HG03342 (cell line): ENCODE results near the gene GSTA2.
"Not testable (repeated sequence)": the region's sequence is repeated elsewhere in the genome, so short reads cannot be mapped to it uniquely, and the experiment has no call there.

Experiments
- ATAC-seq: cut with Tn5 transposase; IDR thresholded peaks from one replicate; pipeline ENCODE4 v1.9.1; 2021; ENCODE audit warnings: mild to moderate bottlenecking, moderate library complexity; ENCODE audit not compliant: unreplicated experiment

The GSTA2 gene

DNA sequence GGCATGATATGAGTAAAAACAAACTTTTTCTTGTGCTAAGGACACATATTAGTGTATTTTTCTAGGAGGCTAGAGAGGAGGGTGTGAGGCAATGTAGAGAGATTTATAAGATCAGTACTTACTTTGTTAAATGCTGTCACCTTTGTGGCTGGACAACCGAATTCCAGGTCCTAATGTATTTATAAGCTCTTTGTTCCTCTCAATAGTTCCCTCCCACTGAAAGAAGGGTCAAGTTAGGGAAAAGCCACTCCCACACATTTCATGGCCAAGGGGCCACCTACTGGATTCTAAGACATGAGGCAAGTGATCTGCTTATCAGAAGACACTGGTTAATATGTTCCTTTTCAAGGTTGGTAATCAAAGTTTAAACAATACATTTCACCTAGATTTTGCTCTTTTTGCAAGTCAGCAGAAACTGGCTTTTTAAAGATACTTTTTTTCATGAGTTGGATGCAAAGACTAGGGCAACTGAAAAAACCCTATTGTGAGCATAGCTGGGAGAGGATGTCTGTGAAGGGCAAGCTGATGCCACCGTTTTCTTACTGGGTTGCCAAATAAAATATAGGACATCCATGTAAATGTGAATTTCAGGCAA lies at the start of gene GSTA2:
TSS of gene GSTA2 (minus strand) at position 154 of the 595 bp plus-strand sequence. CDS start 5,528 bp downstream, outside the sequence.
- ATAC-seq, result not testable (repeated sequence)

DNA sequence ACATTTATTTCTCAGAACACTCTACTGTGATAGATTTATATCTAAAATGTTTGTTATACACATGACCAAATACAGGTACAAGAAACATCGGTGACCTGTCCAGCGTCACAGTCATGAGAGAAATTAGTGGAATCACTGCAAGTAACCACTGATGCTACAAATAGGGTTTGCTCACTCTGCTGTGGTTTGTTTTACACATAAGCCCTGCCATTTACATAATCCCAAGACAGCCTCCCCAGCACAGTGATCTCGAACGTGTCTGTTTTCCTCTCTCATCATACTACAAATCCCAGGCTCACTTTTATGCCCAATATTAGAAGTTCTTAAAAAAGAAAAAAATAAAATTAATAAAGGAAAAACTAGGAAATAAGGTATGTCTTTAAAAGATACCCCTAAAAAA lies 46.5 kb upstream of the GSTA2 start:
- not testable (repeated sequence) for ATAC-seq

- ATAC-seq, result no peak
Observed at GRCh38 chr6:52808660-52809059, 45.4 kb upstream of the GSTA2 start.

GRCh38 chr6:52803668-52804255 lies 40.5 kb upstream of the GSTA2 start, which contains the start of gene GSTA1:
TSS of gene GSTA1 (minus strand) at chr6:52803816. CDS start at chr6:52799267, 4,549 bp downstream.
- ATAC-seq, result not testable (repeated sequence)

GRCh38 chr6:52802806-52803205 lies 39.5 kb upstream of the GSTA2 start:
- ATAC-seq, result no peak

- ATAC-seq, result no peak
Observed at GRCh38 chr6:52801188-52801841, 38.0 kb upstream of the GSTA2 start.

- not testable (repeated sequence) for ATAC-seq
Observed at GRCh38 chr6:52799272-52799671, 36.0 kb upstream of the GSTA2 start.

GRCh38 chr6:52794366-52794765 lies 31.1 kb upstream of the GSTA2 start:
- not testable (repeated sequence) for ATAC-seq

DNA sequence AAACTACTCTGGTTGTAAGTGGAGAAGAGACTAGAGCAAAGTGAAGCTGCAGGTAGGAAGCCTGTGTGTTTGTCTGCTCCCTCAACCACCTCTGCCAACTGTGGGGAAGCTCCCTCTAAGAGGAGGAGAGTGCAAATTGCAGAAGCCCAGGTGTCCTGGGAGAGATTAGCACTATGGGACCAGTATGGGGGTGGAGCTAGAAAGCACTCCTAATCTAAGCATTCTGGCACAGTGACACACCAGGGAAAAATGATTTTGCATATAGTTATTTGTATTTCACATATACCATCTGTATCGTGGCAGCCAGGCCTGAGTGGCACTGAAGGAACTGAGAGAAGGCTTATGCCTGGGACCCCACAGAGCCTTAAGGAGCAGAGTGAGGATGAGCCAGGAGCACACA lies 27.6 kb upstream of the GSTA2 start:
- ATAC-seq, result no peak

GRCh38 chr6:52789658-52790057 lies 26.4 kb upstream of the GSTA2 start:
- ATAC-seq, result not testable (repeated sequence)

DNA sequence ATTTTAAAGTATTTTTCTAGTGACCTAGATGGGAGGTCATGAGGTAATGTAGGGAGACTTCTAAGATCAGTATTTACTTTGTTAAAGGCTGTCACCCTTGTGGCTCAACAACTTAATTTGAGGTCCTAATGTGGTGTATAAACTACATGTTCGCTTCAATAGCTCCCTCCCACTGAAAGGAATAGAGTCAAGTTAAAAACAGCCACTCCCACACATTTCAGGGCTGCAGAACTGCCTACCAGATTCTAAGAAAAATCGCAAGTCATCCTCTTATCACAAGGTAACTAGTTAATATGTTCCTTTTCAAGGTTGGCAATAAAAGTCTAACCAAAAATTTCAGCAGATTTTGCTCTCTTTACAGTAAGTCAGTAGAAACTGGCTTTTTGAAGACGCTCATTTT lies 25.2 kb upstream of the GSTA2 start:
- ATAC-seq, result no peak

DNA sequence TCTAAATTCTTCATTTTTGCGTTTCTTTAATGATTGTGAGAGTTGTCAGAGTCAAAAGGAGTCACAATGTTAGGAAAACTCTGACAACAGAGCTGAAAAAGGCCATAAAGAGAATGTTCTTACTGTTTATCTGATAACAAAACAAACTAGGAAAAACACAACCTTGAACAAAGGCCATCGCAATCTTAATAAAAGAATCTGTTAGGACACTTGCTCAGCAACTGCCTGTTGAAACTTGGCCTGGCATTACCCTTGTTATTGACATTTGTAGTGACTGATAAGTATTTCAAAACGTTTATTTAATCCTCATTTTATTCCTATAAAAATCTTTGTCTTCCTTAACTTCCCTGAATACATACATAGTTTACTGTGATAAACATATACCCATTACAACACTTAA lies 24.6 kb upstream of the GSTA2 start:
- ATAC-seq, result no peak

- no peak for ATAC-seq
Observed at GRCh38 chr6:52786249-52786956, 23.1 kb upstream of the GSTA2 start.

DNA sequence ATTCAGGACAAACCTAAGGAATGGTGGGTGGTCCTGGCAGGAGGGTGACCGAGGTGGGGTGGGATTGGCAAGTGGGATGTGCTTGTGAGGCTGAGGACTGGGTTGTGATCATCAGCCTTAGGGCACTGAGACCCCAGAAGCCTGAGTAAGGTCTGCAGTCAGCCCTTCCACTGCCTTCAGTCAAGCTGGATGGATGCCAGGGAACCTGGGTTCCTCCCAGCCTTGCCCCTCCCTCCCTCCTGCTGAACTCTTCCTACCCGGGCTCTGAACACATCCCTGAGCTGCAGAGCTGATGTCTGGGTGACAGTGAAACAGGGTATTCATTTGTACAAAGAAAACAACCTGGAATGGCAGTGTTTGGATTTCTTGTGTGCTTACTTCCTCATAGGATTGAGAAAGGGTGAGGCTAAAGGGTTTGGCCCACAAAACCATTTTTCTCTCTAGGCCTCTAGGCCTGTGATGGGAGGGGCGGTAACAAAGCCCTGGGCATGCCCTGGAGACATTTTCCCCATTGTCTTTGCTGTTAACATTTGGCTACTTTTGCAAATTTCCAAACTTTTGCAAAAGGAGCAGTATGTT lies 19.5 kb upstream of the GSTA2 start:
- not testable (repeated sequence) for ATAC-seq

- not testable (repeated sequence) for ATAC-seq
Observed at GRCh38 chr6:52782209-52782608, 18.9 kb upstream of the GSTA2 start.

DNA sequence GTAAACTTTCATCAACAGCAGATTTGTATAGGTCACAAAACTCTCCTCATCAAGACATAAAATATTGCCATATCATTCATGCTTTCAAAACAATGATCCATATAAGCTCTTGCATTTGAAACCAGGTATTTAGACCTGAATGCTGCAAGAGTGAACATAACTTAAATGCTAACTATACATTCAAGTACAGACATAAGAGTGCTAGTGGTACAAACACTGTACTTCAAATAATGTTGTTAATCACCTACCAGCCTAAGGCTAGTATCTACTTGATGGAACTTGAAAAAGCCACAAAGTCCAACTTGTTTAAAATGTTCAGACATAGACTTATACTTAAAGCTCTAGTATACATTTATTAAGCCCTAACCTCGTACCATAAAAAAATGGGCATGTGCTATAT lies 16.0 kb upstream of the GSTA2 start:
- ATAC-seq, result no peak

DNA sequence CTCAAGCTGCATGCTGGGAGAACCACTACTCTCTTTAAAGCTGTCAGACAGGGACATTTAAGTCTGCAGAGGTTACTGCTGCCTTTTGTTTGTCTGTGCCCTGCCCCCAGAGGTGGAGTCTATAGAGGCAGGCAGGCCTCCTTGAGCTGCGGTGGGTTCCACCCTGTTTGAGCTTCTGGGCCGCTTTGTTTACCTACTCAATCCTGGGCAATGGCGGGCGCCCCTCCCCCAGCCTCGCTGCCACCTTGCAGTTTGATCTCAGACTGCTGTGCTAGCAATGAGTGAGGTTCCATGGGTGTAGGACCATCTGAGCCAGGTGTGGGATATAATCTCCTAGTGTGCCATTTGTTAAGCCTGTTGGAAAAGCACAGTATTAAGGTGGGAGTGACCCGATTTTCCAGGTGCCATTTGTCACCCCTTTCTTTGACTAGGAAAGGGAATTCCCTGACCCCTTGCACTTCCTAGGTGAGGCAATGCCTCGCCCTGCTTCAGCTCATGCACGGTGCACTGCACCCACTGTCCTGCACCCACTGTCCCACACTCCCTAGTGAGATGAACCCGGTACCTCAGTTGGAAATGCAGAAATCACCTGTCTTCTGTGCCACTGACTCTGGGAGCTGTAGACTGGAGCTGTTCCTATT lies 13.6 kb upstream of the GSTA2 start:
- not testable (repeated sequence) for ATAC-seq

DNA sequence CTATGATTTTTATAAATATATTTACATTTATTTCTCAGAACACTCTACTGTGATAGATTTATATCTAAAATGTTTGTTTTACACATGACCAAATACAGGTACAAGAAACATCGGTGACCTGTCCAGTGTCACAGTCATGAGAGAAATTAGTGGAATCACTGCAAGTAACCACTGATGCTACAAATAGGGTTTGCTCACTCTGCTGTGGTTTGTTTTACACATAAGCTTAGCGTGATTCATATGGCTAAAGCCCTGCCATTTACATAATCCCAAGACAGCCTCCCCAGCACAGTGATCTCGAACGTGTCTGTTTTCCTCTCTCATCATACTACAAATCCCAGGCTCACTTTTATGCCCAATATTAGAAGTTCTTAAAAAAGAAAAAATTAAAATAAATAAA lies 6.1 kb upstream of the GSTA2 start:
- not testable (repeated sequence) for ATAC-seq

- ATAC-seq, result not testable (repeated sequence)
Observed at GRCh38 chr6:52767658-52768057, 4.4 kb upstream of the GSTA2 start.

- not testable (repeated sequence) for ATAC-seq
Observed at GRCh38 chr6:52761673-52762491, 1.4 kb downstream of the GSTA2 start.
